Uterus (tissue), 2 donors: ENCODE results near the gene RHOT1.

Experiments
- POLR2A ChIP-seq, 2 donors: fragments of 450-650 bp; IDR thresholded peaks; one replicate each; pipeline ENCODE4 v1.6.1; 2016; ENCODE audit warnings: antibody characterized with exemption in 2 of 2, mild to moderate bottlenecking in 1 of 2, moderate library complexity in 1 of 2
- TF ChIP-seq, protein P1 (sequence below), 4 experiments: fragments of 200-600 bp in 2 of 4; fragments of 450-650 bp in 2 of 4; sonication (generic) in 2 of 4; IDR thresholded peaks; one replicate each; pipeline ENCODE4 v1.5.1; 2016 to 2019; ENCODE audit warnings: antibody characterized with exemption in 4 of 4, mild to moderate bottlenecking in 2 of 4, moderate library complexity in 1 of 4

- TF ChIP-seq, protein P1, sequence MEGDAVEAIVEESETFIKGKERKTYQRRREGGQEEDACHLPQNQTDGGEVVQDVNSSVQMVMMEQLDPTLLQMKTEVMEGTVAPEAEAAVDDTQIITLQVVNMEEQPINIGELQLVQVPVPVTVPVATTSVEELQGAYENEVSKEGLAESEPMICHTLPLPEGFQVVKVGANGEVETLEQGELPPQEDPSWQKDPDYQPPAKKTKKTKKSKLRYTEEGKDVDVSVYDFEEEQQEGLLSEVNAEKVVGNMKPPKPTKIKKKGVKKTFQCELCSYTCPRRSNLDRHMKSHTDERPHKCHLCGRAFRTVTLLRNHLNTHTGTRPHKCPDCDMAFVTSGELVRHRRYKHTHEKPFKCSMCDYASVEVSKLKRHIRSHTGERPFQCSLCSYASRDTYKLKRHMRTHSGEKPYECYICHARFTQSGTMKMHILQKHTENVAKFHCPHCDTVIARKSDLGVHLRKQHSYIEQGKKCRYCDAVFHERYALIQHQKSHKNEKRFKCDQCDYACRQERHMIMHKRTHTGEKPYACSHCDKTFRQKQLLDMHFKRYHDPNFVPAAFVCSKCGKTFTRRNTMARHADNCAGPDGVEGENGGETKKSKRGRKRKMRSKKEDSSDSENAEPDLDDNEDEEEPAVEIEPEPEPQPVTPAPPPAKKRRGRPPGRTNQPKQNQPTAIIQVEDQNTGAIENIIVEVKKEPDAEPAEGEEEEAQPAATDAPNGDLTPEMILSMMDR (IDR thresholded peaks at IDR 0.05) = no peak
- TF ChIP-seq POLR2A (IDR thresholded peaks at IDR 0.05) = no peak
These were observed 39.6 kb upstream of the RHOT1 start for GRCh38 chr17:32102646-32103186.
